ENCODE data around the gene MEGF8. TPM values are rescaled to one million over a fixed set of nuclear protein-coding genes. Genes with fewer than 3 reads are reported as not detected.
A peak's percentile ranks its signal among the peaks of the same experiment; 100 is the strongest.

Gene MEGF8
- total and polyA plus RNA-seq, 9 of the 15 experiments (the other 6 are each of a cell fraction or from before 2014, with no cell fraction given), result 0.28 to 13.1 (median 3.0) TPM

DNA sequence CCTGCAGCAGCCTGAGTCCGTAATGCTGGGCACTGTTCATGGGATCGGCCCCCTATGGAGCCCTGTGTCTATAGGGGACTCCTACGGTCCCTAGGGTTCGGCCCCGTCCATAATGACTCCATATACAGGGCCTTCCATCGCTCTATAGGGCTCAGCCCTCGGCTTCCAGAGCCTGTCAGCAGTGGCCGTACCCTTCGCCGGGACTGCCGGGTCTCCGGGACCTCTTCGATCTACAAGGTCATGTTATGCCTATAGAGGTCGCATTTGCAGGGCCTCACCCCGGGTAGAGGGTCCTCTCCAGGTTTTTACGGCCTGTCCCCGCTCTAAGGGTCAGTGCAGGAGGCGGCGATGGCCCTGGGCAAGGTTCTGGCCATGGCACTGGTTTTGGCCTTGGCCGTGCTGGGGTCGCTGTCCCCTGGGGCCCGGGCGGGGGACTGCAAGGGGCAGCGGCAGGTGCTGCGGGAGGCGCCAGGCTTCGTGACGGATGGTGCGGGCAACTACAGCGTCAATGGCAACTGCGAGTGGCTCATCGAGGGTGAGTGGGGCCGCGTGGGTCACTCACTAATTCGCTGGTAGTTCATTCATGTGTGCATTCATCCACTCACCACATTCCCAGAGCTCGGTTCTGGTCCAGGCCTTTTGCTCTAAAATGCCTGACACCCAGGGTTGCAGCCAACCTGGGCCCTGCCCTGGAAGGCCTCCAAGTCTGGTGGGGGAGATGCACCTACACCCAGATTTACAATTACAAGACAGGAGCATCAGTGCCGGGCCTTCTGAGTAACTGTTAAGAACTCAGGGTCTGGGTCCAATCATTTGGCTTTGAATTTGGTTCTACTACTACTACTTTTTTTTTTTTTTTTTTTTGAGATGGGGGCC is 699 bp downstream of the MEGF8 start:
- Histone ChIP-seq H3K9me1 (ENCODE audit: control insufficient read depth, insufficient read depth, low read length) (no peaks in the 10 kb centered on the region), H3K4me2 (ENCODE audit: insufficient read depth, low read length) (peak overlapping the region; percentile 87), H3K36me3 (ENCODE audit: control insufficient read depth, insufficient read depth, low read length) (no peaks in the 10 kb centered on the region), H3K4me1 (replicated peaks in 1 of 2; ENCODE audit: control insufficient read depth in 2 of 2, insufficient read depth in 2 of 2, low read length in 2 of 2) (peaks cover 8 to 27% of the 10 kb centered on the region in 2 experiments; a peak in 4 of 5 replicates), H3K27ac (ENCODE audit: extremely low read depth, low read depth, low read length) (peak overlapping the region; percentile 72), H3K4me3 (peak overlapping the region; percentile 99), H3K27me3 (ENCODE audit: control insufficient read depth in 2 of 2, insufficient read depth in 2 of 2, low read length in 2 of 2) (no peaks in the 10 kb centered on the region), H3K9ac (ENCODE audit: insufficient read depth in 1 of 2, low read depth in 2 of 2, low read length in 2 of 2) (peak overlapping the region; percentile 93 to 96), H4K20me1 (replicated peaks; ENCODE audit: control insufficient read depth, insufficient read depth, low read length) (no peaks in the 10 kb centered on the region; the same call in 1 of the 2 replicates), H2AFZ (ENCODE audit: low read depth, low read length) (peak overlapping the region; percentile 82), H3K79me2 (ENCODE audit: control insufficient read depth, insufficient read depth, low read length) (peaks cover 20% of the 10 kb centered on the region), H3K9me3 (replicated peaks; ENCODE audit: control insufficient read depth, insufficient read depth, low read depth, low read length) (no peaks in the 10 kb centered on the region)
- BruUV-seq (replicated peaks), result TSS peak; percentile 81
- intact Hi-C loops (cut with micrococcal nuclease) (loop anchor here (10.0 kb wide), 2 partner anchors 109 to 191 kb away; partner anchors contain the start of gene POU2F2), in situ Hi-C loops (cut with MboI) (loop anchor here (10.0 kb wide), 1 partner anchor 191 kb away; the partner anchor contains the start of gene POU2F2)
- ATAC-seq (peak; percentile 62), FAIRE-seq (peak; percentile 6), DNase-seq (ENCODE audit: extremely low read depth in 1 of 4, low spot score in 3 of 4) (peak in 3 of 4 experiments; percentile 36 to 50 (median 47))
- ChIA-PET CTCF (ENCODE audit: low intra/inter-chr PET ratio) (interaction anchor here (0.5 to 1.6 kb wide), 3 partner anchors 42 to 218 kb away, joined by 3 to 8 read pairs (median 3); no protein-coding TSS in a partner anchor), POLR2A (no interaction called here)
- WGBS (ENCODE audit: insufficient coverage, low coverage, missing lambda C conversion rate), result 5% methylated on average over 34 of the region's 37 CpGs
- no peak for TF ChIP-seq SMAD3 (CRISPR knock-in tag; conservative IDR thresholded peaks at IDR 0.05)
- no peak for TF ChIP-seq MYNN (IDR thresholded peaks at IDR 0.05)
- no peak for TF ChIP-seq MYNN (CRISPR knock-in tag; IDR thresholded peaks at IDR 0.05)
- TF ChIP-seq, protein P1, sequence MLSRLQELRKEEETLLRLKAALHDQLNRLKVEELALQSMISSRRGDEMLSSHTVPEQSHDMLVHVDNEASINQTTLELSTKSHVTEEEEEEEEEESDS (CRISPR knock-in tag; IDR thresholded peaks at IDR 0.05), result no peak
- TF ChIP-seq, protein P2, sequence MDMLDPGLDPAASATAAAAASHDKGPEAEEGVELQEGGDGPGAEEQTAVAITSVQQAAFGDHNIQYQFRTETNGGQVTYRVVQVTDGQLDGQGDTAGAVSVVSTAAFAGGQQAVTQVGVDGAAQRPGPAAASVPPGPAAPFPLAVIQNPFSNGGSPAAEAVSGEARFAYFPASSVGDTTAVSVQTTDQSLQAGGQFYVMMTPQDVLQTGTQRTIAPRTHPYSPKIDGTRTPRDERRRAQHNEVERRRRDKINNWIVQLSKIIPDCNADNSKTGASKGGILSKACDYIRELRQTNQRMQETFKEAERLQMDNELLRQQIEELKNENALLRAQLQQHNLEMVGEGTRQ (CRISPR knock-in tag; IDR thresholded peaks at IDR 0.05), result no peak
- TF ChIP-seq DIDO1 (tag; IDR thresholded peaks at IDR 0.05; ENCODE audit: low read depth), result no peak
- TF ChIP-seq YY1 (IDR thresholded peaks at IDR 0.05; ENCODE audit: borderline replicate concordance in 1 of 3, control insufficient read depth in 1 of 3, extremely low read depth in 1 of 3, insufficient read depth in 3 of 3, insufficient read length in 1 of 3, insufficient replicate concordance in 2 of 3, low read depth in 1 of 3, low read length in 2 of 3), result peak in 1 of 3 experiments; percentile 6
- no peak for TF ChIP-seq MCM3 (IDR thresholded peaks at IDR 0.05)
- no peak for TF ChIP-seq ARID1B (IDR thresholded peaks at IDR 0.05)
- TF ChIP-seq MYBL2 (IDR thresholded peaks at IDR 0.05; ENCODE audit: low read depth), result no peak
- no peak for TF ChIP-seq MYBL2 (CRISPR knock-in tag; IDR thresholded peaks at IDR 0.05; ENCODE audit: borderline replicate concordance)
- TF ChIP-seq, protein P3, sequence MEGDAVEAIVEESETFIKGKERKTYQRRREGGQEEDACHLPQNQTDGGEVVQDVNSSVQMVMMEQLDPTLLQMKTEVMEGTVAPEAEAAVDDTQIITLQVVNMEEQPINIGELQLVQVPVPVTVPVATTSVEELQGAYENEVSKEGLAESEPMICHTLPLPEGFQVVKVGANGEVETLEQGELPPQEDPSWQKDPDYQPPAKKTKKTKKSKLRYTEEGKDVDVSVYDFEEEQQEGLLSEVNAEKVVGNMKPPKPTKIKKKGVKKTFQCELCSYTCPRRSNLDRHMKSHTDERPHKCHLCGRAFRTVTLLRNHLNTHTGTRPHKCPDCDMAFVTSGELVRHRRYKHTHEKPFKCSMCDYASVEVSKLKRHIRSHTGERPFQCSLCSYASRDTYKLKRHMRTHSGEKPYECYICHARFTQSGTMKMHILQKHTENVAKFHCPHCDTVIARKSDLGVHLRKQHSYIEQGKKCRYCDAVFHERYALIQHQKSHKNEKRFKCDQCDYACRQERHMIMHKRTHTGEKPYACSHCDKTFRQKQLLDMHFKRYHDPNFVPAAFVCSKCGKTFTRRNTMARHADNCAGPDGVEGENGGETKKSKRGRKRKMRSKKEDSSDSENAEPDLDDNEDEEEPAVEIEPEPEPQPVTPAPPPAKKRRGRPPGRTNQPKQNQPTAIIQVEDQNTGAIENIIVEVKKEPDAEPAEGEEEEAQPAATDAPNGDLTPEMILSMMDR (IDR thresholded peaks at IDR 0.05 in 2 of 3, conservative IDR thresholded peaks at IDR 0.05 in 1 of 3; ENCODE audit: insufficient read depth in 2 of 3, low read depth in 1 of 3, low read length in 3 of 3), result 0 out of 6 replicates have a peak, but pooled peaks of 2 of the 3 experiments have one; percentile 27 to 32
- TF ChIP-seq BHLHE40 (IDR thresholded peaks at IDR 0.05; ENCODE audit: low read length), result no peak; the same call in 1 of the 2 replicates
- TF ChIP-seq, protein P4, sequence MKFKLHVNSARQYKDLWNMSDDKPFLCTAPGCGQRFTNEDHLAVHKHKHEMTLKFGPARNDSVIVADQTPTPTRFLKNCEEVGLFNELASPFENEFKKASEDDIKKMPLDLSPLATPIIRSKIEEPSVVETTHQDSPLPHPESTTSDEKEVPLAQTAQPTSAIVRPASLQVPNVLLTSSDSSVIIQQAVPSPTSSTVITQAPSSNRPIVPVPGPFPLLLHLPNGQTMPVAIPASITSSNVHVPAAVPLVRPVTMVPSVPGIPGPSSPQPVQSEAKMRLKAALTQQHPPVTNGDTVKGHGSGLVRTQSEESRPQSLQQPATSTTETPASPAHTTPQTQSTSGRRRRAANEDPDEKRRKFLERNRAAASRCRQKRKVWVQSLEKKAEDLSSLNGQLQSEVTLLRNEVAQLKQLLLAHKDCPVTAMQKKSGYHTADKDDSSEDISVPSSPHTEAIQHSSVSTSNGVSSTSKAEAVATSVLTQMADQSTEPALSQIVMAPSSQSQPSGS (CRISPR knock-in tag; IDR thresholded peaks at IDR 0.05), result no peak
- TF ChIP-seq ESRRA (IDR thresholded peaks at IDR 0.05; ENCODE audit: borderline replicate concordance, low read depth), result peak; percentile 70
- TF ChIP-seq MCM5 (IDR thresholded peaks at IDR 0.05; ENCODE audit: low read depth), result no peak
- 0 out of 2 replicates have a peak, but pooled peaks have one; percentile 3 for TF ChIP-seq SMC3 (conservative IDR thresholded peaks at IDR 0.05; ENCODE audit: insufficient read depth, low read depth, low read length)

Measured in K562 (cell line).